SK-N-SH treated with all-trans-retinoic acid at 6 μM for 48 hours (cell line): Measurements from ENCODE around the gene SEPHS2.

ENCODE experiments used
- ATAC-seq: fragments of 200-7000 bp; cut with Tn5 transposase; 3 replicates; pipeline ENCODE4 v1.9.1; 2020; ENCODE audit warnings: mild to moderate bottlenecking, moderate library complexity
- CSDC2 ChIP-seq: fragments of 250-450 bp; sonication (Bioruptor Pico); IDR thresholded peaks from 2 replicates; pipeline ENCODE4 v1.5.0; 2020; ENCODE audit warnings: mild to moderate bottlenecking, moderate library complexity
- ESRRG ChIP-seq: fragments of 250-450 bp; sonication (Bioruptor Pico); IDR thresholded peaks from 2 replicates; pipeline ENCODE4 v1.6.1; 2021; ENCODE audit warnings: mild to moderate bottlenecking
- GLIS3 ChIP-seq: fragments of 250-450 bp; sonication (Bioruptor Pico); IDR thresholded peaks from 2 replicates; pipeline ENCODE4 v1.5.0; 2020; ENCODE audit warnings: mild to moderate bottlenecking, moderate library complexity
- OSR1 ChIP-seq: fragments of 250-450 bp; sonication (Bioruptor Pico); IDR thresholded peaks from 2 replicates; pipeline ENCODE4 v1.8.0; 2022; ENCODE audit warnings: moderate library complexity, mild to moderate bottlenecking, inconsistent platforms
- RARB ChIP-seq: fragments of 250-450 bp; sonication (Bioruptor Pico); IDR thresholded peaks from 2 replicates; pipeline ENCODE4 v1.8.0; 2021; ENCODE audit warnings: mild to moderate bottlenecking, moderate library complexity
- SNAI2 ChIP-seq: fragments of 250-450 bp; sonication (Bioruptor Pico); IDR thresholded peaks from 2 replicates; pipeline ENCODE4 v1.5.0; 2020; ENCODE audit warnings: mild to moderate bottlenecking, moderate library complexity
- TOX ChIP-seq: fragments of 250-450 bp; sonication (Bioruptor Pico); IDR thresholded peaks from 2 replicates; pipeline ENCODE4 v1.8.0; 2021; ENCODE audit warnings: mild to moderate bottlenecking, moderate library complexity, borderline replicate concordance
- ZC3H10 ChIP-seq: fragments of 250-450 bp; sonication (Bioruptor Pico); IDR thresholded peaks from 2 replicates; pipeline ENCODE4 v1.5.1; 2021; ENCODE audit warnings: mild to moderate bottlenecking, moderate library complexity
- ZFP3 ChIP-seq: fragments of 250-450 bp; sonication (Bioruptor Pico); IDR thresholded peaks from 2 replicates; pipeline ENCODE4 v1.5.0; 2020; ENCODE audit warnings: mild to moderate bottlenecking, moderate library complexity
- ZFP30 ChIP-seq: fragments of 450-650 bp; formaldehyde crosslinking; IDR thresholded peaks from 2 replicates; pipeline ENCODE4 v1.5.0; 2022; ENCODE audit warnings: mild to moderate bottlenecking, moderate library complexity
- ZNF565 ChIP-seq: fragments of 450-650 bp; formaldehyde crosslinking; conservative IDR thresholded peaks from 2 replicates; pipeline ENCODE4 v1.5.0; 2020; ENCODE audit warnings: low read depth, mild to moderate bottlenecking, moderate library complexity
- ZNF70 ChIP-seq: fragments of 450-650 bp; formaldehyde crosslinking; IDR thresholded peaks from 2 replicates; pipeline ENCODE4 v1.5.0; 2020; ENCODE audit warnings: mild to moderate bottlenecking, moderate library complexity
- ZNF8 ChIP-seq: fragments of 450-650 bp; formaldehyde crosslinking; IDR thresholded peaks from 2 replicates; pipeline ENCODE4 v1.5.0; 2020; ENCODE audit warnings: mild to moderate bottlenecking, moderate library complexity
- TF ChIP-seq, protein P1 (sequence below): fragments of 250-450 bp; sonication (Bioruptor Pico); IDR thresholded peaks from 2 replicates; pipeline ENCODE4 v1.8.0; 2020; ENCODE audit warnings: mild to moderate bottlenecking, moderate library complexity, borderline replicate concordance
- TF ChIP-seq, protein P2 (sequence below): fragments of 250-450 bp; sonication (Bioruptor Pico); IDR thresholded peaks from 2 replicates; pipeline ENCODE4 v1.5.0; 2020; ENCODE audit warnings: mild to moderate bottlenecking, moderate library complexity
- TF ChIP-seq, protein P3 (sequence below): fragments of 250-450 bp; sonication (Bioruptor Pico); IDR thresholded peaks from 2 replicates; pipeline ENCODE4 v1.5.1; 2021; ENCODE audit warnings: mild to moderate bottlenecking, moderate library complexity
- TF ChIP-seq, protein P4 (sequence below): fragments of 250-450 bp; sonication (Bioruptor Pico); IDR thresholded peaks from 2 replicates; pipeline ENCODE4 v1.5.1; 2020; ENCODE audit warnings: low read depth, mild to moderate bottlenecking, moderate library complexity

Gene SEPHS2

DNA sequence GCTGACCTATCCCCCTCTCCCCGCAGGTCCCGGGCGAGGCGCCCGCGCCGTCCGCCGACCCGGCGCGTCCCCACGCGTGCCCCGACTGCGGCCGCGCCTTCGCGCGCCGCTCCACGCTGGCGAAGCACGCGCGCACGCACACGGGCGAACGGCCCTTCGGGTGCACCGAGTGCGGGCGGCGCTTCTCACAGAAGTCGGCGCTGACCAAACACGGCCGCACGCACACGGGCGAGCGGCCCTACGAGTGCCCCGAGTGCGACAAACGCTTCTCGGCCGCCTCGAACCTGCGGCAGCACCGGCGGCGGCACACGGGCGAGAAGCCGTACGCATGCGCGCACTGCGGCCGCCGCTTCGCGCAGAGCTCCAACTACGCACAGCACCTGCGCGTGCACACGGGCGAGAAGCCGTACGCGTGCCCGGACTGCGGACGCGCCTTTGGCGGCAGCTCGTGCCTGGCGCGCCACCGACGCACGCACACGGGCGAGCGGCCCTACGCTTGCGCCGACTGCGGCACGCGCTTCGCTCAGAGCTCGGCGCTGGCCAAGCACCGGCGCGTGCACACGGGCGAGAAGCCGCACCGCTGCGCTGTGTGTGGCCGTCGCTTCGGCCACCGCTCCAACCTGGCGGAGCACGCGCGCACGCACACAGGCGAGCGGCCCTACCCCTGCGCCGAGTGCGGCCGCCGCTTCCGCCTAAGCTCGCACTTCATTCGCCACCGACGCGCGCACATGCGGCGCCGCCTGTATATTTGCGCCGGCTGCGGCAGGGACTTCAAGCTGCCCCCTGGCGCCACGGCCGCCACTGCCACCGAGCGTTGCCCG lies 27.9 kb downstream of the SEPHS2 start:
- peak; percentile 89 for ATAC-seq
- TF ChIP-seq SNAI2 (CRISPR knock-in tag) (peak; percentile 50; the same call in 1 of the 2 replicates), ZFP30 (CRISPR knock-in tag) (0 out of 2 replicates have a peak, but pooled peaks have one; percentile 52), TOX (CRISPR knock-in tag) (no peak), ZNF8 (no peak), OSR1 (CRISPR knock-in tag) (no peak), ESRRG (CRISPR knock-in tag) (no peak), ZC3H10 (CRISPR knock-in tag) (no peak), ZNF70 (CRISPR knock-in tag) (no peak; the same call in 1 of the 2 replicates), ZFP3 (CRISPR knock-in tag) (peak; percentile 74; the same call in 1 of the 2 replicates), CSDC2 (CRISPR knock-in tag) (0 out of 2 replicates have a peak, but pooled peaks have one; percentile 33), ZNF565 (CRISPR knock-in tag) (0 out of 2 replicates have a peak, but pooled peaks have one; percentile 51)
- TF ChIP-seq, protein P1, sequence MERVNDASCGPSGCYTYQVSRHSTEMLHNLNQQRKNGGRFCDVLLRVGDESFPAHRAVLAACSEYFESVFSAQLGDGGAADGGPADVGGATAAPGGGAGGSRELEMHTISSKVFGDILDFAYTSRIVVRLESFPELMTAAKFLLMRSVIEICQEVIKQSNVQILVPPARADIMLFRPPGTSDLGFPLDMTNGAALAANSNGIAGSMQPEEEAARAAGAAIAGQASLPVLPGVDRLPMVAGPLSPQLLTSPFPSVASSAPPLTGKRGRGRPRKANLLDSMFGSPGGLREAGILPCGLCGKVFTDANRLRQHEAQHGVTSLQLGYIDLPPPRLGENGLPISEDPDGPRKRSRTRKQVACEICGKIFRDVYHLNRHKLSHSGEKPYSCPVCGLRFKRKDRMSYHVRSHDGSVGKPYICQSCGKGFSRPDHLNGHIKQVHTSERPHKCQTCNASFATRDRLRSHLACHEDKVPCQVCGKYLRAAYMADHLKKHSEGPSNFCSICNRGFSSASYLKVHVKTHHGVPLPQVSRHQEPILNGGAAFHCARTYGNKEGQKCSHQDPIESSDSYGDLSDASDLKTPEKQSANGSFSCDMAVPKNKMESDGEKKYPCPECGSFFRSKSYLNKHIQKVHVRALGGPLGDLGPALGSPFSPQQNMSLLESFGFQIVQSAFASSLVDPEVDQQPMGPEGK (CRISPR knock-in tag): no peak
- TF ChIP-seq, protein P2, sequence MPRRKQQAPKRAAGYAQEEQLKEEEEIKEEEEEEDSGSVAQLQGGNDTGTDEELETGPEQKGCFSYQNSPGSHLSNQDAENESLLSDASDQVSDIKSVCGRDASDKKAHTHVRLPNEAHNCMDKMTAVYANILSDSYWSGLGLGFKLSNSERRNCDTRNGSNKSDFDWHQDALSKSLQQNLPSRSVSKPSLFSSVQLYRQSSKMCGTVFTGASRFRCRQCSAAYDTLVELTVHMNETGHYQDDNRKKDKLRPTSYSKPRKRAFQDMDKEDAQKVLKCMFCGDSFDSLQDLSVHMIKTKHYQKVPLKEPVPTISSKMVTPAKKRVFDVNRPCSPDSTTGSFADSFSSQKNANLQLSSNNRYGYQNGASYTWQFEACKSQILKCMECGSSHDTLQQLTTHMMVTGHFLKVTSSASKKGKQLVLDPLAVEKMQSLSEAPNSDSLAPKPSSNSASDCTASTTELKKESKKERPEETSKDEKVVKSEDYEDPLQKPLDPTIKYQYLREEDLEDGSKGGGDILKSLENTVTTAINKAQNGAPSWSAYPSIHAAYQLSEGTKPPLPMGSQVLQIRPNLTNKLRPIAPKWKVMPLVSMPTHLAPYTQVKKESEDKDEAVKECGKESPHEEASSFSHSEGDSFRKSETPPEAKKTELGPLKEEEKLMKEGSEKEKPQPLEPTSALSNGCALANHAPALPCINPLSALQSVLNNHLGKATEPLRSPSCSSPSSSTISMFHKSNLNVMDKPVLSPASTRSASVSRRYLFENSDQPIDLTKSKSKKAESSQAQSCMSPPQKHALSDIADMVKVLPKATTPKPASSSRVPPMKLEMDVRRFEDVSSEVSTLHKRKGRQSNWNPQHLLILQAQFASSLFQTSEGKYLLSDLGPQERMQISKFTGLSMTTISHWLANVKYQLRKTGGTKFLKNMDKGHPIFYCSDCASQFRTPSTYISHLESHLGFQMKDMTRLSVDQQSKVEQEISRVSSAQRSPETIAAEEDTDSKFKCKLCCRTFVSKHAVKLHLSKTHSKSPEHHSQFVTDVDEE: peak; percentile 92

DNA sequence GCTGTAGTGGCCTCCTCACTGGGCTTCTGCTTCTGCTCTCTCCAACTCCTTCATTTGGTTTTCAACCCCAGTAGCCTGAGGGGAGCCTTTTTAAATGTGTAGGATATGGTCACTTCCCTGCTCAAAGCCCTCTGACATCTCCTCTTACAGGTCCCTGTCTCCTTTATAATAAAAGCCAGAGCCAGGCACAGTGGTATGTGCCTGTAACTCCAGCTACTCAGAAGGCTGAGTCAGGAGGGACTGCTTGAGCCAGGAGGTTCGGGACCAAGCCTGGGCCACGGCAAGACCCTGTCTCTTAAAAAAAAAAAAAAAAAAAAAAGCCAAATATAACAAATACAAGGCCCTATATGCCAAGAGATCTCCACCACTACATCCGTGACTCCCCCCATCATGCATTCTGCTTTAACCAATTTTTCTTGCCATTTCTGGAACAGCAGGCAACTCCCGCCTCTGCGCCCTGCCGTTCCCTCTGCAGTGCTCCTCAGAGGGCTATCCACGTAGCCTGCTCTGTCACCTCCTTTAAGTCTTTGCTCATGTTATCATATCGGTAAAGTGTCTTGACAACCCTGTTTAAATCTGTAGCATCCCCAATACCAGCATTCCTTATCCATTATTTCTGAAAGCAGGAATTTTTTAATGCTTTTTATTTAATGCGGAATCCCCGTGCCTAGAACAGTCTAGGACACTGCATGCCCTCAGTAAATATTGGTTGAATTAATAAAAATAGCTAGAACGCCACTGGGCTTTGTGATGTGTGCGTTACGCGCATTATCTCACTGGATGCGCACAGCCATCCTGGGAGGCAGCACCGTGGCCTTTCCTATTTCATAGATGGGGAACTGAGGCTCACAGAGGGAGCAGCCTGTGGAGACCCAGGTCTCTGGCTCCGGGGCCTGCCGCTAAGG lies 28.8 kb downstream of the SEPHS2 start:
- ATAC-seq: peak; percentile 26; the same call in 2 of the 3 replicates
- TF ChIP-seq ZNF8: no peak
- TF ChIP-seq, all 23 proteins: peak for 0

DNA sequence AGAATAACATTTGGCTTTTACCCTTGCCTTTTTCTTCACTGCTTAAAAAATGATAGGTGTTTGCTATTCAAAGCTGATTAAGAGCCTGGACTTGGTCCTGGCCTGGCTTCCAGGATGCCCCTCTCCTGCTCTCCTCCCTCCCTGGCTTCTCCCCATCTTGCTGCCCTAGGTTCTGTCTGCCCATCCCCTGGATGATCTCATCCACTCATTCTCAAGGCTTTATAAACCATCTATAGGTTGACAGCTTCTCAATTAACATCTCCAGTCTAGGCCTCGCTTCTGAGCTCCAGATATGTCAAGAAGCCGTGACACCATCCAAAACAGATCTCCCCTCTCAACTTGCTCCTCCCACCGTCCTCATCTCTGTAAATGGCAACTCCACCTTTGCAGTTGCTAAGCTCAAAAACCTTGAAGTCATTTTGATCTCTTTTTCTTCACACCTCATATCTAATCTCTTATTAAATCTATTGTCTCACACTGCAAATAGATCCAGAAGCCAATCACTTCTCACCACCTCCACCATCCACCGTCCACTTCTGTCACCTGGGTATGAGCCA lies 29.5 kb downstream of the SEPHS2 start:
- TF ChIP-seq, protein P3, sequence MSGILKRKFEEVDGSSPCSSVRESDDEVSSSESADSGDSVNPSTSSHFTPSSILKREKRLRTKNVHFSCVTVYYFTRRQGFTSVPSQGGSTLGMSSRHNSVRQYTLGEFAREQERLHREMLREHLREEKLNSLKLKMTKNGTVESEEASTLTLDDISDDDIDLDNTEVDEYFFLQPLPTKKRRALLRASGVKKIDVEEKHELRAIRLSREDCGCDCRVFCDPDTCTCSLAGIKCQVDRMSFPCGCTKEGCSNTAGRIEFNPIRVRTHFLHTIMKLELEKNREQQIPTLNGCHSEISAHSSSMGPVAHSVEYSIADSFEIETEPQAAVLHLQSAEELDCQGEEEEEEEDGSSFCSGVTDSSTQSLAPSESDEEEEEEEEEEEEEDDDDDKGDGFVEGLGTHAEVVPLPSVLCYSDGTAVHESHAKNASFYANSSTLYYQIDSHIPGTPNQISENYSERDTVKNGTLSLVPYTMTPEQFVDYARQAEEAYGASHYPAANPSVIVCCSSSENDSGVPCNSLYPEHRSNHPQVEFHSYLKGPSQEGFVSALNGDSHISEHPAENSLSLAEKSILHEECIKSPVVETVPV: no peak
- TF ChIP-seq GLIS3 (CRISPR knock-in tag) (no peak), ZNF565 (CRISPR knock-in tag) (no peak), OSR1 (CRISPR knock-in tag) (no peak), ZFP30 (CRISPR knock-in tag) (no peak), ZNF70 (CRISPR knock-in tag) (no peak), ZC3H10 (CRISPR knock-in tag) (no peak), ZFP3 (CRISPR knock-in tag) (no peak), RARB (CRISPR knock-in tag) (no peak), ESRRG (CRISPR knock-in tag) (no peak), ZNF8 (no peak)
- TF ChIP-seq, protein P2: no peak
- TF ChIP-seq, protein P4, sequence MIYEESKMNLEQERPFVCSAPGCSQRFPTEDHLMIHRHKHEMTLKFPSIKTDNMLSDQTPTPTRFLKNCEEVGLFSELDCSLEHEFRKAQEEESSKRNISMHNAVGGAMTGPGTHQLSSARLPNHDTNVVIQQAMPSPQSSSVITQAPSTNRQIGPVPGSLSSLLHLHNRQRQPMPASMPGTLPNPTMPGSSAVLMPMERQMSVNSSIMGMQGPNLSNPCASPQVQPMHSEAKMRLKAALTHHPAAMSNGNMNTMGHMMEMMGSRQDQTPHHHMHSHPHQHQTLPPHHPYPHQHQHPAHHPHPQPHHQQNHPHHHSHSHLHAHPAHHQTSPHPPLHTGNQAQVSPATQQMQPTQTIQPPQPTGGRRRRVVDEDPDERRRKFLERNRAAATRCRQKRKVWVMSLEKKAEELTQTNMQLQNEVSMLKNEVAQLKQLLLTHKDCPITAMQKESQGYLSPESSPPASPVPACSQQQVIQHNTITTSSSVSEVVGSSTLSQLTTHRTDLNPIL (CRISPR knock-in tag): no peak
- TF ChIP-seq, all 23 proteins: peak for 0
- no peak for ATAC-seq
